ENCODE measurements around the gene PANK1. TPM values are rescaled to one million over a fixed set of nuclear protein-coding genes. Genes with fewer than 3 reads are reported as not detected.

Gene PANK1
- total RNA-seq, 1 donor, result 7.3 TPM

- TF ChIP-seq CTCF (IDR thresholded peaks at IDR 0.05; ENCODE audit: insufficient read depth, low read depth, low read length), result no peak
- peak overlapping the region; percentile 47 for H3K4me3 ChIP-seq (ENCODE audit: low read depth, low read length)
- DNase-seq (ENCODE audit: low read depth), result no peak
These were observed 109.1 kb downstream of the PANK1 start for GRCh38 chr10:89536013-89536354.

- no peak for TF ChIP-seq CTCF (IDR thresholded peaks at IDR 0.05; ENCODE audit: insufficient read depth, low read depth, low read length)
- peak within 1 kb of the TSS; percentile 54 for H3K4me3 ChIP-seq (ENCODE audit: low read depth, low read length)
- peak; percentile 19 for DNase-seq (ENCODE audit: low read depth)
These were observed 109.7 kb downstream of the PANK1 start, which contains the start of gene SLC16A12 for GRCh38 chr10:89535171-89536012. Gene SLC16A12, minus strand, starts transcription at chr10:89535594. Its CDS starts 73,016 bp downstream, at chr10:89462578.

GRCh38 chr10:89534826-89535166 lies 110.2 kb downstream of the PANK1 start:
- no peak for DNase-seq (ENCODE audit: low read depth)
- TF ChIP-seq CTCF (IDR thresholded peaks at IDR 0.05; ENCODE audit: insufficient read depth, low read depth, low read length), result no peak
- H3K4me3 ChIP-seq (ENCODE audit: low read depth, low read length), result peak overlapping the region; percentile 54

Small RNA genes lying within 50 kb of the gene (small RNA-seq; reads per million reads assigned to genes)
- gene MIR107, result 676 reads per million, percentile 99 among the genes with 10 or more reads in this experiment

Other genes starting within 250 kb of the PANK1 start
- gene IFIT5, start 230.7 kb downstream of the PANK1 start, total RNA-seq, result 36.7 and 52.7 TPM in 2 replicates
- gene SLC16A12, start 109.6 kb downstream of the PANK1 start, total RNA-seq, result under 0.01 TPM in 2 replicates
- 10.3 and 19.9 TPM in 2 replicates for gene KIF20B, start 56.3 kb upstream of the PANK1 start, total RNA-seq